ENCODE measurements around the gene MEF2A.

DNA sequence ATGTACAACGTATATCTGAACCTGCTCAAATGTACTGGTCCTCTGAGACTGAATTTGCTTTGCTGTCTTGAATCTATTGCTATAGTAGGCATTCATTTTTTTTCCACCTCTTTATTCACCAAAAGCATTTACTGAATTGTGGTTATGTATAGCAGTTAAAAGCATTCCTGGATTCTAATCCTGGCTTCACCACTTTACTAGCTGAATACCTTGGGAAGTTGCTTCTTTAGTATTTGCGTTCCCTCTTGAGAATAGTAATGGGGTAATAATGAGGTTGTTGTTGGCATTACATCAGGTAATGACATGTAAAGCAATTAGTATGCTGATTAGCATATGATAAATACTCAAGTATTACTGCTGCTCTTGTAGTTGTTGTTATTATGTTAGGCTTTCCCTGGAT, 29.1 kb downstream of the MEF2A start:
- TF ChIP-seq, protein P1, sequence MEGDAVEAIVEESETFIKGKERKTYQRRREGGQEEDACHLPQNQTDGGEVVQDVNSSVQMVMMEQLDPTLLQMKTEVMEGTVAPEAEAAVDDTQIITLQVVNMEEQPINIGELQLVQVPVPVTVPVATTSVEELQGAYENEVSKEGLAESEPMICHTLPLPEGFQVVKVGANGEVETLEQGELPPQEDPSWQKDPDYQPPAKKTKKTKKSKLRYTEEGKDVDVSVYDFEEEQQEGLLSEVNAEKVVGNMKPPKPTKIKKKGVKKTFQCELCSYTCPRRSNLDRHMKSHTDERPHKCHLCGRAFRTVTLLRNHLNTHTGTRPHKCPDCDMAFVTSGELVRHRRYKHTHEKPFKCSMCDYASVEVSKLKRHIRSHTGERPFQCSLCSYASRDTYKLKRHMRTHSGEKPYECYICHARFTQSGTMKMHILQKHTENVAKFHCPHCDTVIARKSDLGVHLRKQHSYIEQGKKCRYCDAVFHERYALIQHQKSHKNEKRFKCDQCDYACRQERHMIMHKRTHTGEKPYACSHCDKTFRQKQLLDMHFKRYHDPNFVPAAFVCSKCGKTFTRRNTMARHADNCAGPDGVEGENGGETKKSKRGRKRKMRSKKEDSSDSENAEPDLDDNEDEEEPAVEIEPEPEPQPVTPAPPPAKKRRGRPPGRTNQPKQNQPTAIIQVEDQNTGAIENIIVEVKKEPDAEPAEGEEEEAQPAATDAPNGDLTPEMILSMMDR (IDR thresholded peaks at IDR 0.05), result no peak
- TF ChIP-seq POLR2A (IDR thresholded peaks at IDR 0.05), result no peak
